HEK293T (cell line): ENCODE measurements around the gene BMP7.
"Not testable (repeated sequence)": the region's sequence is repeated elsewhere in the genome, so short reads cannot be mapped to it uniquely, and the experiment has no call there.

Source experiments
- CTCF ChIA-PET: fragments of 350-600 bp; formaldehyde crosslinking; extraction: SDS; loops from one replicate; lab custom pipeline; 2021; ENCODE audit warnings: antibody characterized with exemption, inconsistent platforms; lab: Yijun Ruan, JAX
- POLR2A ChIA-PET: fragments of 350-600 bp; formaldehyde crosslinking; extraction: SDS; loops from one replicate; lab custom pipeline; 2020; ENCODE audit warnings: antibody characterized with exemption, inconsistent platforms; lab: Yijun Ruan, JAX
- DNase-seq: peaks from one replicate; pipeline ENCODE4 v3.0.0; 2012; ENCODE audit warnings: mixed read lengths; ENCODE audit errors: extremely low spot score
- ARNT ChIP-seq: fragments of 450-650 bp; IDR thresholded peaks from 2 replicates; pipeline ENCODE4 v1.6.1; 2017; ENCODE audit warnings: mild to moderate bottlenecking
- BHLHE40 ChIP-seq: fragments of 450-650 bp; IDR thresholded peaks from 2 replicates; pipeline ENCODE4 v1.6.1; 2016; ENCODE audit warnings: mild to moderate bottlenecking, moderate library complexity, borderline replicate concordance
- CTBP1 ChIP-seq: fragments of 450-650 bp; IDR thresholded peaks from 2 replicates; pipeline ENCODE4 v1.6.1; 2016; ENCODE audit warnings: borderline replicate concordance
- ELF4 ChIP-seq: fragments of 450-650 bp; IDR thresholded peaks from 2 replicates; pipeline ENCODE4 v1.6.1; 2017; ENCODE audit warnings: antibody characterized with exemption
- FOXA1 ChIP-seq: fragments of 450-650 bp; IDR thresholded peaks from 2 replicates; pipeline ENCODE4 v1.6.1; 2016; ENCODE audit warnings: mild to moderate bottlenecking
- FOXK2 ChIP-seq: fragments of 450-650 bp; IDR thresholded peaks from 2 replicates; pipeline ENCODE4 v1.6.1; 2016; ENCODE audit warnings: mild to moderate bottlenecking
- FOXM1 ChIP-seq: fragments of 450-650 bp; IDR thresholded peaks from 2 replicates; pipeline ENCODE4 v1.6.1; 2017; ENCODE audit warnings: mild to moderate bottlenecking, borderline replicate concordance
- HDGF ChIP-seq: fragments of 450-650 bp; IDR thresholded peaks from 2 replicates; pipeline ENCODE4 v1.6.1; 2017; ENCODE audit warnings: antibody characterized with exemption, borderline replicate concordance
- L3MBTL2 ChIP-seq: fragments of 450-650 bp; conservative IDR thresholded peaks from 2 replicates; pipeline ENCODE4 v1.6.1; 2016; ENCODE audit warnings: mild to moderate bottlenecking
- LEF1 ChIP-seq: fragments of 450-650 bp; IDR thresholded peaks from 2 replicates; pipeline ENCODE4 v1.6.1; 2017; ENCODE audit warnings: mild to moderate bottlenecking, borderline replicate concordance
- NFRKB ChIP-seq: fragments of 450-650 bp; IDR thresholded peaks from 2 replicates; pipeline ENCODE4 v1.6.1; 2016; ENCODE audit warnings: mild to moderate bottlenecking, moderate library complexity
- PKNOX1 ChIP-seq: fragments of 450-650 bp; IDR thresholded peaks from 2 replicates; pipeline ENCODE4 v1.6.1; 2016
- SP1 ChIP-seq: fragments of 450-650 bp; IDR thresholded peaks from 2 replicates; pipeline ENCODE4 v1.6.1; 2017
- SUZ12 ChIP-seq: fragments of 450-650 bp; IDR thresholded peaks from 2 replicates; pipeline ENCODE4 v1.6.1; 2016; ENCODE audit warnings: mild to moderate bottlenecking
- TARDBP ChIP-seq: fragments of 450-650 bp; IDR thresholded peaks from 2 replicates; pipeline ENCODE4 v1.6.1; 2016
- ZNF384 ChIP-seq: fragments of 450-650 bp; IDR thresholded peaks from 2 replicates; pipeline ENCODE4 v1.6.1; 2016

The BMP7 gene

DNA sequence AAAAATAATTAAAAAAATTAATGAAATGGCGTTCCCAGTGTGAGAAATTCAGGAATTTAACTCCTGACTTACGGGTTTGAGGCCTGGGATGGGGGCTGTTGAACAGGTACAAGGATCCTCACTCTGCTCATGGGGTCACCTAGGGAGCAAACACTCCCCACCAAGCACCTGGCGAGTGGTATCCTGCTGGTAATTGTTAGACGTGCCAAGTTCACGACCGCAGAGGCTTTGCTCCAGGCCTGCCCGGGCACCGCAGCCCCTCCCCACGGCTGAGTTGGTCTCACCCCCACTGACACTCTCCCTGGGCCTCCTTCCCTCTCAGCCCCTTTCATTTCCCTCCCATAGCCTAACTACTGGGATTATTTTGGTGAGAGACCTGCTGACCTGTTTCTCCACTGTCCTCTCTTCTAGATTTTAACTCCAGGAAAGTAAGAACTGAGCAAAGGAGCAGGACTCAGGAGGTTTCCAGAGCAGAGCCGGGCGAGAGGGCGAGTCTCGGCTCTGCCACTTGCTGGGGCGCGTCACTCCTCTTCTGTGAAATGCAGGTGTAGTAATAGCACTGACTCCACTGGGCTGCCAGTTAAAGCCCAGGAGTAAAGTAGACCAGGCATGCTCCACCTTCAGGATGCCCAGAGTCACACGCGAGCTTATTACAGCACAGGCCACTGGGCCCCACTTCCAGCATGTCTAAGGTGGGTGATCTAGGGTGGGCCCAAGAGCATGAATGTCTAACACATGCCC, 22.8 kb downstream of the BMP7 start:
- CTCF ChIA-PET = no interaction called here
- TF ChIP-seq ARNT (no peak), TARDBP (no peak), SUZ12 (no peak), BHLHE40 (no peak), FOXM1 (no peak), FOXK2 (no peak), ELF4 (no peak), FOXA1 (no peak), LEF1 (no peak), NFRKB (no peak)
- no peak for DNase-seq
- POLR2A ChIA-PET = no interaction called here

- POLR2A ChIA-PET = no interaction called here
- no peak for DNase-seq
- no peak for TF ChIP-seq ZNF384
- TF ChIP-seq FOXA1 = no peak
- no peak for TF ChIP-seq BHLHE40
- TF ChIP-seq LEF1 = no peak
- no peak for TF ChIP-seq CTBP1
- TF ChIP-seq ARNT = no peak
- no peak for TF ChIP-seq HDGF
- TF ChIP-seq PKNOX1 = no peak
- no peak for TF ChIP-seq SP1
- CTCF ChIA-PET = interaction anchor here (0.9 kb wide), 1 partner anchor 9 kb away, joined by 5 read pairs; no protein-coding TSS in a partner anchor
Measured at GRCh38 chr20:57242414-57242813, 24.0 kb downstream of the BMP7 start.

DNA sequence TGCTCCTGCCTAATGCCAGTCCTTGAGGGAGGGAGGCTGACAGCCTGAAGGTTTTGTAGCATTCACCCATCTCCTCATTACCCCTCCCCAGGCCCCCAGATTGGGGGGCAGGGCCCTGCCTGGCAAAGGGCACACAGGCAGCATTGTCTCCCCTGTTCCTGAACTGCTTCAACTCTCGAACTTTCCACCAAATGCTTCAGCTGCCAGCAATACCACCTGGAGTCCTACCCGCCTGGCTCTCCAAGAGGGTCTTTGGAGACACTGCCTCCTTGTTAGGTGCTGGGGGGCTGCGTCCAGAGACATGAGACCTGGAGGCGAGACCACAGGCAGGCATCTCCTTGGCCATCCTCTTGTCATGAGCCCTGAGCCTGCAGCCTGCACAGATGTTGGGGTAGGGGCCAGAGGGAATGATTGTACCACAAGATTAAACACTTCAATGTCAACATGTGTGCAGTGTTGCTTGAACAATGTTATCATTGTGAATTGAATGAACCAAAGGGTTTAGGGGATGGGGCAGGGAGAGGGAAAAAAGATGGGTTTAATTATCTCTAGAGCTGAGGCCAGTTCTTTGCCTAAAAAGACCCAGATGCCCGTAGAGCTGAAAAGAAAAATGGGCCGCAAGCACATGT, 25.0 kb downstream of the BMP7 start:
- ChIA-PET POLR2A (no interaction called here), CTCF (no interaction called here)
- DNase-seq = no peak
- no peak for TF ChIP-seq SP1
- TF ChIP-seq FOXK2 = no peak
- TF ChIP-seq SUZ12 = no peak
- TF ChIP-seq ZNF384 = no peak
- TF ChIP-seq LEF1 = no peak
- TF ChIP-seq TARDBP = no peak
- no peak for TF ChIP-seq HDGF
- no peak for TF ChIP-seq CTBP1
- TF ChIP-seq L3MBTL2 = no peak
- TF ChIP-seq ARNT = no peak
- TF ChIP-seq PKNOX1 = no peak
- TF ChIP-seq BHLHE40 = no peak
- no peak for TF ChIP-seq FOXM1
- no peak for TF ChIP-seq ELF4

DNA sequence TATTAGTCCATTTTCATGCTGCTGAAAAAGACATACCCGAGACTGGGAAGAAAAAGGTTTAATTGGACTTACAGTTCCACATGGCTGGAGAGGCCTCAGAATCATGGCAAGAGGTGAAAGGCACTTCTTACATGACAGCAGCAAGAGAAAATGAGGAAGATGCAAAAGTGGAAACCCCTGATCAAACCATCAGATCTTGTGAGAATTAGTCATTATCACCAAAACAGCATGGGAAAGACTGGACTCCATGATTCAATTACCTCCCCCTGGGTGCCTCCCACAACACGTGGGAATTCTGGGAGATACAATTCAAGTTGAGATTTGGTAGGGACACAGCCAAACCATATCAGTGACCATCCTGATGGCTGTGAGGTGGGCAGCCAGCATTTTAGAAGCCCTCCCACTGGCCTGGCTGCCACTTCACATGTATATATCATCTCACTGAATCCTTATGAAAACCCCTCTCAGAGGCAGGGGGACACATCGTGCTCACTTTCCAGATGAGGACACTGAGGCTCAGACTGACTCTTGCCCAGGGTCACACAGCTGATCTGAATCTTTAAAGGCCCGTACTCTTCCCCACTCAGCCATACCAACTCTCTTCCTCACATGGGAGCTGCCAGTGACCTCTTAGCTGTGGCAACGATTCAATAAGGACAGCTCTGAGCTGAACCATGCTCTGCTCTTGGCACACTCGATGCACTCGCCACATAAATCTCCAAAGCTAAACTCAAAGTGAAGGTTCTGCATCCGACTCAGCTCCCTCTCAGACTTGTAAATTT, 25.7 kb downstream of the BMP7 start:
- no peak for DNase-seq
- CTCF ChIA-PET = no interaction called here
- POLR2A ChIA-PET = no interaction called here
- no peak for TF ChIP-seq ARNT
- TF ChIP-seq NFRKB = no peak
- TF ChIP-seq ELF4 = no peak

- POLR2A ChIA-PET, DNase-seq, CTCF ChIA-PET: not testable (repeated sequence)
Measured at GRCh38 chr20:57239725-57240124, 26.7 kb downstream of the BMP7 start.

DNA sequence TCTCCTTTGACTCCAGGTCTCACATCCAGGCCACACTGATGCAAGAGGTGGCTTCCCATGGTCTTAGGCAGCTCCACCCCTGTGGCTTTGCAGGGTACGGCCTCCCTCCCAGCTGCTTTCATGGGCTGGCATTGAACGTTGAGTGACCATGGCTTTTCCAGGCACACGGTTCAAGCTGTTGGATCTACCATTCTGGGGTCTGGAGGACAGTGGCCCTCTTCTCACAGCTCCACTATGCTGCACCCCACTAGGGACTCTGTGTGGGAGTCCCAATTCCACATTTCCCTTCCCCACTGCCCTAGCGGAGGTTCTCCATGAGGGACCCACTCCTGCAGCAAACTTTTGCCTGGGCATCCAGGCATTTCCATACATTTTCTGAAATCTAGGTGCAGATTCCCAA, 27.1 kb downstream of the BMP7 start:
- CTCF ChIA-PET, POLR2A ChIA-PET, DNase-seq: not testable (repeated sequence)

DNA sequence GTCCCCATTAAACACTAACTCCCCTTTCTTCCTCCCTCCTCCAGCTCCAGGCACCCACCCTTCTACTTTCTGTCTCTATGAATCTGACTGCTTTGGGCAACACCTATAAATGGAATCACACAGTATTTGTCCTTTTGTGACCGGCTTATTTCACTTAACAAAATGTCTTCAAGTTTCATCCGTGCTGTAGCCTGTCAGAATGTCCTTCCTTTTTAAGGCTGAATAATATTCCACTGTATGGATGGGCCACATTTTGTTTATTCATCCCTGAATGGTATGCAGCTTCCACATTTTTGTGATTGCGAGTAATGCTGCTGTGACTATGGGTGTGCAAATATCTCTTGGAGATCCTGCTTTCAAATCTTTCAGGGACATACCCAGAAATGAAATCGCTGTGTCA, 28.4 kb downstream of the BMP7 start:
- POLR2A ChIA-PET = no interaction called here
- CTCF ChIA-PET = no interaction called here
- DNase-seq = no peak
- TF ChIP-seq NFRKB = no peak
- TF ChIP-seq CTBP1 = no peak
- TF ChIP-seq BHLHE40 = no peak
- no peak for TF ChIP-seq ZNF384
- no peak for TF ChIP-seq HDGF
- TF ChIP-seq SUZ12 = no peak
- TF ChIP-seq L3MBTL2 = no peak
- TF ChIP-seq FOXA1 = no peak
- no peak for TF ChIP-seq TARDBP
- no peak for TF ChIP-seq ELF4
- no peak for TF ChIP-seq ARNT
